Measurements from ENCODE around the gene NCOA7. TPM values are rescaled to one million over a fixed set of nuclear protein-coding genes. Genes with fewer than 3 reads are reported as not detected.

NCOA7 gene
- total RNA-seq, 1 experiment from 2014 or later = 34.2 TPM

GRCh38 chr6:125857846-125858245 is 67.1 kb downstream of the NCOA7 start:
- Histone ChIP-seq H3K4me2 (ENCODE audit: low read depth, low read length, poor library complexity, severe bottlenecking) (no peak overlapping the region), H2AFZ (ENCODE audit: low read length) (no peak overlapping the region), H3K36me3 (ENCODE audit: insufficient read depth, low read length) (peaks cover 9% of the 10 kb centered on the region), H3K9ac (ENCODE audit: low read length) (no peak overlapping the region), H3K4me1 (ENCODE audit: low read length) (peaks cover 16% of the 10 kb centered on the region), H3K9me2 (replicated peaks; ENCODE audit: insufficient read depth, low read length) (no peaks in the 10 kb centered on the region), H3K27me3 (ENCODE audit: low read length) (no peaks in the 10 kb centered on the region), H4K20me1 (ENCODE audit: insufficient read depth, low read depth, low read length) (no peaks in the 10 kb centered on the region), H3K79me2 (ENCODE audit: low read length) (peaks cover 80% of the 10 kb centered on the region), H3K4me3 (ENCODE audit: low read length) (no peak overlapping the region), H3K27ac (ENCODE audit: low read length) (no peak overlapping the region), H3K9me3 (ENCODE audit: low read length) (no peaks in the 10 kb centered on the region)
- no peak for DNase-seq

GRCh38 chr6:125858427-125859320 is 67.9 kb downstream of the NCOA7 start:
- no peaks in the 10 kb centered on the region for H3K9me2 ChIP-seq (replicated peaks; ENCODE audit: insufficient read depth, low read length)
- H3K4me1 ChIP-seq (ENCODE audit: low read length) = peaks cover 8% of the 10 kb centered on the region
- H3K27ac ChIP-seq (ENCODE audit: low read length) = no peak overlapping the region; the same call in 1 of the 2 replicates
- H2AFZ ChIP-seq (ENCODE audit: low read length) = no peak overlapping the region
- no peak overlapping the region for H3K9ac ChIP-seq (ENCODE audit: low read length)
- H3K27me3 ChIP-seq (ENCODE audit: low read length) = no peaks in the 10 kb centered on the region
- H3K4me3 ChIP-seq (ENCODE audit: low read length) = no peak overlapping the region
- H3K4me2 ChIP-seq (ENCODE audit: low read depth, low read length, poor library complexity, severe bottlenecking) = no peak overlapping the region
- DNase-seq = peak; percentile 82
- H3K79me2 ChIP-seq (ENCODE audit: low read length) = peaks cover 73% of the 10 kb centered on the region
- H3K36me3 ChIP-seq (ENCODE audit: insufficient read depth, low read length) = peaks cover 9% of the 10 kb centered on the region
- H3K9me3 ChIP-seq (ENCODE audit: low read length) = no peaks in the 10 kb centered on the region
- no peaks in the 10 kb centered on the region for H4K20me1 ChIP-seq (ENCODE audit: insufficient read depth, low read depth, low read length)

GRCh38 chr6:125859727-125860126 is 69.0 kb downstream of the NCOA7 start:
- peaks cover 70% of the 10 kb centered on the region for H3K79me2 ChIP-seq (ENCODE audit: low read length)
- no peak for DNase-seq
- H3K36me3 ChIP-seq (ENCODE audit: insufficient read depth, low read length) = peaks cover 6% of the 10 kb centered on the region

DNA sequence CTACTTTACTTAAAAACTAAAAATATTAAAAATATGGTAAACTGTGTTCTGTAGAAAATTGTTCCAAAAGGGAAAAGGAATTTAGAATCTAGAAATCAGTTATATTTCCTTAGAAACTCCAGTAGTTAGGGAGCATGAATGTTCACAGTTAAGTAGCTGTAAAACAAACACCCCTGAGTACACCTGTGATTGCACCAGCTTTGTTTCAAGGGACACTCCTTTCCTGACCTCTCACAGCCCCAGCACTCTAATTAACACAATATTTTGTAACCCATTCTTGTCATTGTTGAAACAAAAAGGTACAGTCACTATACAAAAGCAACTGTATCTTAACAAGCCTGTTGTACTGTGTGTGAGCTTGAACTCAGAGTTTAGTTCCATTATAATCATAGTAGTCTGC is 72.3 kb downstream of the NCOA7 start:
- peaks cover 70% of the 10 kb centered on the region for H3K79me2 ChIP-seq (ENCODE audit: low read length)
- no peak for DNase-seq
- H3K27ac ChIP-seq (ENCODE audit: low read length) = peak overlapping the region; percentile 11; the same call in 1 of the 2 replicates
- H3K9ac ChIP-seq (ENCODE audit: low read length) = no peak overlapping the region
- no peak overlapping the region for H3K4me2 ChIP-seq (ENCODE audit: low read depth, low read length, poor library complexity, severe bottlenecking)
- no peaks in the 10 kb centered on the region for H4K20me1 ChIP-seq (ENCODE audit: insufficient read depth, low read depth, low read length)
- H3K27me3 ChIP-seq (ENCODE audit: low read length) = no peaks in the 10 kb centered on the region
- no peaks in the 10 kb centered on the region for H3K9me3 ChIP-seq (ENCODE audit: low read length)
- H3K4me3 ChIP-seq (ENCODE audit: low read length) = no peak overlapping the region
- no peak overlapping the region for H2AFZ ChIP-seq (ENCODE audit: low read length)
- no peaks in the 10 kb centered on the region for H3K9me2 ChIP-seq (replicated peaks; ENCODE audit: insufficient read depth, low read length)
- H3K36me3 ChIP-seq (ENCODE audit: insufficient read depth, low read length) = no peaks in the 10 kb centered on the region
- H3K4me1 ChIP-seq (ENCODE audit: low read length) = peaks cover 14% of the 10 kb centered on the region

More at GRCh38 chr6:125859727-125860126, 69.0 kb downstream of the NCOA7 start:
- H3K4me1 ChIP-seq (ENCODE audit: low read length) = peaks cover 5% of the 10 kb centered on the region
- no peaks in the 10 kb centered on the region for H3K9me2 ChIP-seq (replicated peaks; ENCODE audit: insufficient read depth, low read length)
- no peaks in the 10 kb centered on the region for H3K9me3 ChIP-seq (ENCODE audit: low read length)
- H2AFZ ChIP-seq (ENCODE audit: low read length) = no peak overlapping the region
- no peak overlapping the region for H3K4me3 ChIP-seq (ENCODE audit: low read length)
- no peak overlapping the region for H3K27ac ChIP-seq (ENCODE audit: low read length)
- no peak overlapping the region for H3K9ac ChIP-seq (ENCODE audit: low read length)
- H3K4me2 ChIP-seq (ENCODE audit: low read depth, low read length, poor library complexity, severe bottlenecking) = no peak overlapping the region
- no peaks in the 10 kb centered on the region for H3K27me3 ChIP-seq (ENCODE audit: low read length)
- no peaks in the 10 kb centered on the region for H4K20me1 ChIP-seq (ENCODE audit: insufficient read depth, low read depth, low read length)

DNA sequence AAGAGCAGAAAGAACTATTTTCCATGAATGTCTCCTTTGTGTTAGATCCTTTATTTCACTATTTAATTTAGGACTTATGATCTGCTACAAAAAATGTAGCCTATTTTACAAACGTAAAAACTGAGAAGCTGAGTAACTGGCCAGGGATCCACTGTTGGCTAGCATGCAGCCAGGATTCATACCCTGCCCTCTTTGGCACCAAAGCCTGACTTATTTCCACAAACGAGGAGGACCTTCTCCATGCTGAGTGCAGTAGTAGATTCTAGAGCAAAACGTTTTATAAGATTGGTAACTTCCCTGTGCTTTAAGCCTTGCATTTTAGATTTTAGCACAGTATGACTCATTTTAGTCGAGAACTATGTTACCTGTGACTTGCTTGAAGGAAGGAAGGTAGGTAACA is 74.3 kb downstream of the NCOA7 start:
- DNase-seq = no peak
- H4K20me1 ChIP-seq (ENCODE audit: insufficient read depth, low read depth, low read length) = no peaks in the 10 kb centered on the region
- H3K79me2 ChIP-seq (ENCODE audit: low read length) = peaks cover 71% of the 10 kb centered on the region
- no peaks in the 10 kb centered on the region for H3K9me3 ChIP-seq (ENCODE audit: low read length)
- no peak overlapping the region for H3K4me2 ChIP-seq (ENCODE audit: low read depth, low read length, poor library complexity, severe bottlenecking)
- no peaks in the 10 kb centered on the region for H3K36me3 ChIP-seq (ENCODE audit: insufficient read depth, low read length)
- H3K27me3 ChIP-seq (ENCODE audit: low read length) = no peaks in the 10 kb centered on the region
- peaks cover 34% of the 10 kb centered on the region for H3K4me1 ChIP-seq (ENCODE audit: low read length)
- H3K9me2 ChIP-seq (replicated peaks; ENCODE audit: insufficient read depth, low read length) = no peaks in the 10 kb centered on the region
- H3K9ac ChIP-seq (ENCODE audit: low read length) = no peak overlapping the region
- H2AFZ ChIP-seq (ENCODE audit: low read length) = no peak overlapping the region
- no peak overlapping the region for H3K27ac ChIP-seq (ENCODE audit: low read length)
- no peak overlapping the region for H3K4me3 ChIP-seq (ENCODE audit: low read length)

GRCh38 chr6:125866433-125866832 is 75.7 kb downstream of the NCOA7 start:
- no peak for DNase-seq
- H3K27me3 ChIP-seq (ENCODE audit: low read length) = no peaks in the 10 kb centered on the region
- peaks cover 48% of the 10 kb centered on the region for H3K4me1 ChIP-seq (ENCODE audit: low read length)
- no peak overlapping the region for H3K4me2 ChIP-seq (ENCODE audit: low read depth, low read length, poor library complexity, severe bottlenecking)
- no peak overlapping the region for H3K4me3 ChIP-seq (ENCODE audit: low read length)
- no peak overlapping the region for H3K9ac ChIP-seq (ENCODE audit: low read length)
- H2AFZ ChIP-seq (ENCODE audit: low read length) = no peak overlapping the region
- no peak overlapping the region for H3K27ac ChIP-seq (ENCODE audit: low read length)
- H3K79me2 ChIP-seq (ENCODE audit: low read length) = peaks cover 71% of the 10 kb centered on the region
- H3K9me3 ChIP-seq (ENCODE audit: low read length) = no peaks in the 10 kb centered on the region
- H3K9me2 ChIP-seq (replicated peaks; ENCODE audit: insufficient read depth, low read length) = no peaks in the 10 kb centered on the region
- no peaks in the 10 kb centered on the region for H3K36me3 ChIP-seq (ENCODE audit: insufficient read depth, low read length)
- H4K20me1 ChIP-seq (ENCODE audit: insufficient read depth, low read depth, low read length) = no peaks in the 10 kb centered on the region

DNA sequence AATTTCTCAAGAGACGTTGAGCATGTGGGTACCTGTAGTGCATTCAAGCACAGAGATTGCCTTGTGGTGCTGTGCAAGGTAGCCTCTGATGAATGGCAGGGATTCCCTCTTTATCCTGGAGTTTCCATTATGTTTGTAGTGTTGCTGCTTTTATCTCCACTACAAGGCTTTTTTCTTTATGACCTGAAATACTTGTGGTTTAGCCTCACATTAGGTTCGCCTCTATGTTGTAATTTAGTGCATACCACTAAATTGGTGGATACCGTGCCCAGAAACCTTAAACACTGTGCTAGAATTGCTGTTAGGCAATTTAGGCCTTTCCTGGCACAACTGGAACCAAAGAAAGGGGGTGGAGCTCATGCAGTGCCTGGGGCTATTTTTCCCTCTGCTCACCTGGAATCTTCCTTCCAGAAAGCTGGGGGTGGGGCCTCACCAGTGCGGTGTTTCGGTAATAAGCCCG is 76.8 kb downstream of the NCOA7 start:
- Histone ChIP-seq H3K4me2 (ENCODE audit: low read depth, low read length, poor library complexity, severe bottlenecking) (no peak overlapping the region), H3K27ac (ENCODE audit: low read length) (no peak overlapping the region), H3K27me3 (ENCODE audit: low read length) (no peaks in the 10 kb centered on the region), H3K36me3 (ENCODE audit: insufficient read depth, low read length) (0 out of 2 replicates have a peak, but pooled peaks cover 1% of the 10 kb centered on the region), H4K20me1 (ENCODE audit: insufficient read depth, low read depth, low read length) (no peaks in the 10 kb centered on the region), H3K9ac (ENCODE audit: low read length) (no peak overlapping the region), H3K9me2 (replicated peaks; ENCODE audit: insufficient read depth, low read length) (no peaks in the 10 kb centered on the region), H2AFZ (ENCODE audit: low read length) (no peak overlapping the region), H3K9me3 (ENCODE audit: low read length) (no peaks in the 10 kb centered on the region), H3K4me3 (ENCODE audit: low read length) (no peak overlapping the region), H3K4me1 (ENCODE audit: low read length) (peaks cover 59% of the 10 kb centered on the region), H3K79me2 (ENCODE audit: low read length) (peaks cover 76% of the 10 kb centered on the region)
- DNase-seq = no peak

DNA sequence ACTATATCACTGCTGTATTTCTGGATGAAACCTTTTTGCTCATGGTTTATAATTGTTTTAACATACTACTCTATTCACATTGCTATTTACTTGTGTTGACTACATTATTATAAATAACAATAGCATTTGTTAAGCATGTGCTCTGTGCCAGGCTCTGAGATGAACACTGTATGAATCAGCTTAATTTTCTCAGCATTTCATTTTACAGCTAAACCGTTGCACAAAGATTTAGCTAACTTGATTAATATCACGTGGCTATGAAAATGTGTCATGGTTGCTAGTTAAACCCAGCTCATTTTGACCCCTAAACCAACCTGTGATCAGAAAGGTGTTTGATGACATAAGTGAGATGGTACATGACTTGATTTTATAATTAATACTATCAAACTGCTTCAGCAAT is 77.5 kb downstream of the NCOA7 start:
- Histone ChIP-seq H3K36me3 (ENCODE audit: insufficient read depth, low read length) (0 out of 2 replicates have a peak, but pooled peaks cover 2% of the 10 kb centered on the region), H3K27me3 (ENCODE audit: low read length) (no peaks in the 10 kb centered on the region), H3K4me1 (ENCODE audit: low read length) (peaks cover 59% of the 10 kb centered on the region), H3K9me3 (ENCODE audit: low read length) (no peaks in the 10 kb centered on the region), H3K79me2 (ENCODE audit: low read length) (peaks cover 83% of the 10 kb centered on the region), H4K20me1 (ENCODE audit: insufficient read depth, low read depth, low read length) (no peaks in the 10 kb centered on the region), H2AFZ (ENCODE audit: low read length) (no peak overlapping the region), H3K4me2 (ENCODE audit: low read depth, low read length, poor library complexity, severe bottlenecking) (no peak overlapping the region), H3K27ac (ENCODE audit: low read length) (peak overlapping the region; percentile 12; the same call in 1 of the 2 replicates), H3K9ac (ENCODE audit: low read length) (no peak overlapping the region), H3K4me3 (ENCODE audit: low read length) (no peak overlapping the region), H3K9me2 (replicated peaks; ENCODE audit: insufficient read depth, low read length) (no peaks in the 10 kb centered on the region)
- no peak for DNase-seq
